ENCODE results near the gene NCKAP5. TPM values are rescaled to one million over a fixed set of nuclear protein-coding genes. Genes with fewer than 3 reads are reported as not detected.

The NCKAP5 gene
- total RNA-seq, 1 experiment from 2014 or later: 3.2 TPM

- Histone ChIP-seq H3K27ac (ENCODE audit: low read length) (no peak overlapping the region), H3K36me3 (ENCODE audit: low read depth, low read length) (no peaks in the 10 kb centered on the region), H4K20me1 (ENCODE audit: low read length) (no peaks in the 10 kb centered on the region), H3K27me3 (ENCODE audit: low read length) (no peaks in the 10 kb centered on the region), H3K4me2 (ENCODE audit: low read length) (no peak overlapping the region), H3K9me3 (ENCODE audit: low read length) (no peaks in the 10 kb centered on the region), H3F3A (ENCODE audit: low read length, unreplicated experiment) (no peaks in the 10 kb centered on the region), H3K9me2 (replicated peaks; ENCODE audit: low read length) (no peaks in the 10 kb centered on the region), H3K9ac (ENCODE audit: low read length) (no peak overlapping the region), H3K79me2 (ENCODE audit: low read length) (no peaks in the 10 kb centered on the region), H3K4me1 (ENCODE audit: insufficient read depth, low read length) (no peaks in the 10 kb centered on the region), H3K4me3 (ENCODE audit: low read length) (no peak overlapping the region), H2AFZ (ENCODE audit: low read length) (no peak overlapping the region)
- intact Hi-C loops (cut with micrococcal nuclease): no loop called here
- ATAC-seq: peak; percentile 48; the same call in 1 of the 2 replicates
- ChIA-PET POLR2A (ENCODE audit: unreplicated experiment) (no interaction called here), CTCF (no interaction called here)
- no TSS peak for BruUV-seq (replicated peaks)
- TF ChIP-seq EZH2 (IDR thresholded peaks at IDR 0.05; ENCODE audit: low read length, unreplicated experiment): no peak
- TF ChIP-seq EZH2phosphoT487 (IDR thresholded peaks at IDR 0.05; ENCODE audit: borderline replicate concordance, low read length): no peak
- no peak for TF ChIP-seq CTCF (conservative IDR thresholded peaks at IDR 0.05; ENCODE audit: low read depth, low read length)
- no peak for DNase-seq
Measured at GRCh38 chr2:133421516-133422324, 146.5 kb downstream of the NCKAP5 start.

- Histone ChIP-seq H3K79me2 (ENCODE audit: low read length) (no peaks in the 10 kb centered on the region), H2AFZ (ENCODE audit: low read length) (no peak overlapping the region), H3K4me1 (ENCODE audit: insufficient read depth, low read length) (no peaks in the 10 kb centered on the region), H3K36me3 (ENCODE audit: low read depth, low read length) (no peaks in the 10 kb centered on the region), H3K9me2 (replicated peaks; ENCODE audit: low read length) (no peaks in the 10 kb centered on the region), H3K9ac (ENCODE audit: low read length) (no peak overlapping the region), H3K4me2 (ENCODE audit: low read length) (no peak overlapping the region), H4K20me1 (ENCODE audit: low read length) (no peaks in the 10 kb centered on the region), H3F3A (ENCODE audit: low read length, unreplicated experiment) (no peaks in the 10 kb centered on the region), H3K27me3 (ENCODE audit: low read length) (no peaks in the 10 kb centered on the region), H3K4me3 (ENCODE audit: low read length) (no peak overlapping the region), H3K9me3 (ENCODE audit: low read length) (no peaks in the 10 kb centered on the region), H3K27ac (ENCODE audit: low read length) (no peak overlapping the region)
- no peak for ATAC-seq
- CTCF ChIA-PET: no interaction called here
- POLR2A ChIA-PET (ENCODE audit: unreplicated experiment): no interaction called here
- intact Hi-C loops (cut with micrococcal nuclease): no loop called here
- DNase-seq: no peak
- BruUV-seq (replicated peaks): no TSS peak
- TF ChIP-seq CTCF (conservative IDR thresholded peaks at IDR 0.05; ENCODE audit: low read depth, low read length): no peak
- no peak for TF ChIP-seq EZH2phosphoT487 (IDR thresholded peaks at IDR 0.05; ENCODE audit: borderline replicate concordance, low read length)
- no peak for TF ChIP-seq EZH2 (IDR thresholded peaks at IDR 0.05; ENCODE audit: low read length, unreplicated experiment)
Measured at GRCh38 chr2:133420788-133421187, 147.5 kb downstream of the NCKAP5 start.

GRCh38 chr2:133418671-133419070 is 149.6 kb downstream of the NCKAP5 start:
- Histone ChIP-seq H3K27me3 (ENCODE audit: low read length) (no peaks in the 10 kb centered on the region), H2AFZ (ENCODE audit: low read length) (no peak overlapping the region), H3K4me2 (ENCODE audit: low read length) (no peak overlapping the region), H3K27ac (ENCODE audit: low read length) (no peak overlapping the region), H3K79me2 (ENCODE audit: low read length) (no peaks in the 10 kb centered on the region), H4K20me1 (ENCODE audit: low read length) (no peaks in the 10 kb centered on the region), H3K36me3 (ENCODE audit: low read depth, low read length) (no peaks in the 10 kb centered on the region), H3K9me2 (replicated peaks; ENCODE audit: low read length) (no peaks in the 10 kb centered on the region), H3K9me3 (ENCODE audit: low read length) (no peaks in the 10 kb centered on the region), H3K4me3 (ENCODE audit: low read length) (no peak overlapping the region), H3K9ac (ENCODE audit: low read length) (no peak overlapping the region), H3K4me1 (ENCODE audit: insufficient read depth, low read length) (no peaks in the 10 kb centered on the region), H3F3A (ENCODE audit: low read length, unreplicated experiment) (no peaks in the 10 kb centered on the region)
- ChIA-PET POLR2A (ENCODE audit: unreplicated experiment) (no interaction called here), CTCF (no interaction called here)
- BruUV-seq (replicated peaks): no TSS peak
- DNase-seq: no peak
- TF ChIP-seq CTCF (conservative IDR thresholded peaks at IDR 0.05; ENCODE audit: low read depth, low read length) (no peak), EZH2phosphoT487 (IDR thresholded peaks at IDR 0.05; ENCODE audit: borderline replicate concordance, low read length) (no peak), EZH2 (IDR thresholded peaks at IDR 0.05; ENCODE audit: low read length, unreplicated experiment) (no peak)
- ATAC-seq: no peak
- intact Hi-C loops (cut with micrococcal nuclease): no loop called here

All from PC-3 (cell line).